ENCODE data around the gene PDIA4. TPM values are rescaled to one million over a fixed set of nuclear protein-coding genes. Genes with fewer than 3 reads are reported as not detected.

Gene PDIA4
- total RNA-seq = 104 TPM

GRCh38 chr7:149028346-149029109 is at the start of gene PDIA4:
Gene PDIA4 (minus strand): TSS chr7:149028505. CDS start chr7:149028408, 97 bp downstream.

Other genes starting within 250 kb of the PDIA4 start
- gene EZH2, start 144.2 kb downstream of the PDIA4 start, total RNA-seq = 43.0 TPM
- gene ZNF786, start 62.2 kb upstream of the PDIA4 start, total RNA-seq = 15.8 TPM
- 6.7 TPM for gene ZNF425, start 97.8 kb upstream of the PDIA4 start, total RNA-seq
- 30.3 TPM for gene ZNF398, start 118.9 kb upstream of the PDIA4 start, total RNA-seq
- gene ZNF282, start 167.0 kb upstream of the PDIA4 start, total RNA-seq = 35.6 TPM
- gene ZNF212, start 211.1 kb upstream of the PDIA4 start, total RNA-seq = 18.9 TPM
- 18.6 TPM for gene ZNF783, start 233.7 kb upstream of the PDIA4 start, total RNA-seq

Measured in camera-type eye (tissue), 1 donor.